HG03378 (cell line): Measurements from ENCODE around the gene ELOVL5.

Experiments
- ATAC-seq: cut with Tn5 transposase; IDR thresholded peaks from one replicate; pipeline ENCODE4 v1.9.1; 2021; ENCODE audit warnings: mild to moderate bottlenecking, moderate library complexity; ENCODE audit not compliant: unreplicated experiment

ELOVL5 gene

DNA sequence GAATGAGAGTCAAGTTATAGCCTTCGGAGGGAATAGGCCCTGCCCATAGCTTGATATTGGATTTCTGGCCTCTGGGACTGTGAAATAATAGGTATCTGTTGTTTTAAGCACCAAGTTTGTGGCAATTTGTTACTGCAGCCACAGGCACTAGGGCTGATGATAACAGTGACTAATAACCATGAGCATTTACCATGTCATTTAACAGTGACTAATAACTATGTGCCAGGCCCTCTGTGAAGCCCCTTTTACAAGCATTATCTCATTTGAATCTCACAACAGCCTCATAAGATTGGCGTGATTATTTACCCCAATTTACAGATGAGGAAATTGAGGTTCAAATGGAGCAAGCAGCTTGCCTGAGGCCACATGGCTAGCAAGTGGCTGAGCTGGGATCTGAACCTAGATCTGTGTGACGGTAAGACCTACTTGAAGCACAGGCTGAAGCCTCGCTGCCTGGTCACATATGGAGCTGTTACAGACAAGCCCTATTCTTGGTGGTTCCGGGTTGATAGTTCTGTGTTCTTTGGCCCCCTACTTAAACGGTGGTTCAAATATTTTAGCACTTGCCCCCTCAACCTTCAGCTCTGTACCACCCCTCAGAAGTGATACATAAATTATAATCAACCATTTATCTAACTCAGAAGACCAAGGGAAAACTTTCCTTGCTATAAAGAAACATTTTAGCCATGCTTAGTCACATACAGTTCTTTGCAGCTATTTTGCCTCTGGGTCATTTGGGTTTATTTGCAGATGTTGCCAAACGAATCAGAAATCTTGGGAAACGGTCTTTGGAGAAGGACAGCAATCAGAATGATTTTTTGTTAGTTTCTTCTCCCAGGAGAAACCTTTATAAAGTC lies 98.3 kb downstream of the ELOVL5 start:
- no peak for ATAC-seq

DNA sequence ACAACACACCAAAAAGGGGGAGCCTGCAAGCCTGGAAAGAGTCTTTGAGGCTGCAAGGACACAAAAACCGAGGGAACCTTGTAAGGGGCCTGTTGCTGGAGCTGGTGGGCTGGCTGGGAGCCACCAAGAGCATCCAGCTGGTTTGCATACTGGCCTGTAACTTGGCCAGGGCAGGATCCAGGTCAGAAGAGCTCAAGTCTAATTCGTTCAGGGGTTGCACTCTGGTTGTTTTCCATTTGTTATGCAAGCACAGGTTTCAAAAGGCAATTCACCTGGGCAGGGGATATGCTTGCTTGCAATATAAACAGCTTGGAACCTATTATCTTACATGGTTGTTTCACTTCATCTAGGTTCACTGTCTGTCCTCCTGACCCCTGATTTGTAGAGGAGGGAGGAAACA lies 101.8 kb downstream of the ELOVL5 start:
- no peak for ATAC-seq

DNA sequence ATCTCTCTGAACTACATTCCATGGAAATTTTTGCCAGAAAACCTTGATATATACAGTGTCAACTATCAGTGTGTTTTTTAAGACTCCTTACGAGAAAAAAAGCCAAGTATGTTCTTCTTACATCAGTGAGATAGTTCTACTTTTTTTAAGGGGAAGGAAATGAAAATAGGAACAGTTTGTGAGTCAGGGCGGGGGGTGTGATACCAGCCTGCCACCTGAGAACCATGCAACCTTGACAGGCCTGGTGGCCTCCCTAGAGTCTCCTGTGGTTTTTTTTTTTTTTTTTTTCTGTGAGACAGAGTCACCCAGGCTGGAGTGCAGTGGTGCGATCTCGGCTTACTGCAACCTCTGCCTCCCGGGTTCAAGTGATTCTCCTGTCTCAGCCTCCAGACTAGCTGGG lies 103.8 kb downstream of the ELOVL5 start:
- ATAC-seq: peak; percentile 87

DNA sequence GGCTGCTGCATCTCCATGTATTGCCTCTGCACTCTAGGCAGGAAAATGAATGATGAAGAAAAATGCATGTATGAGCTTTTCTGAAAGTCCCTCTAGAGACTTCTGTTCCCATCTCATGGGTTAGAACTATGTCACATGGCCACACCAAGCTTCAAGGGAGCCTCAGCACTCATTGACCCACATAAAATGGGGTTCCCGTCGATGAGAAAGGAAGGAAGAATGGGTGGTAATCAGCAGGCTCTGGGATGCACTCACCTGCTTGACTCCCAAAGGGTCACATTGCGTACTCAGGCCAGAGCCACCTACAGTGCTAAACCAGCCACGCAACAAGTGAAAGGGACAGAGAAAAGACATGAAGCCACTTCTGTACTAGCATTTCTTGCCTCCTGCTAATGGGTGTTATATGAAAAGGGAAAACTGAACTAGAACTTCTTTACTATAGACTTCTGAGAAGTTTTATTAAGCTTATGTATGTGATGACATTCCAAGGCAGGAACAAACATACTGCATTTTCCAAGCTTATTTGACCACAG lies 104.3 kb downstream of the ELOVL5 start:
- no peak for ATAC-seq

DNA sequence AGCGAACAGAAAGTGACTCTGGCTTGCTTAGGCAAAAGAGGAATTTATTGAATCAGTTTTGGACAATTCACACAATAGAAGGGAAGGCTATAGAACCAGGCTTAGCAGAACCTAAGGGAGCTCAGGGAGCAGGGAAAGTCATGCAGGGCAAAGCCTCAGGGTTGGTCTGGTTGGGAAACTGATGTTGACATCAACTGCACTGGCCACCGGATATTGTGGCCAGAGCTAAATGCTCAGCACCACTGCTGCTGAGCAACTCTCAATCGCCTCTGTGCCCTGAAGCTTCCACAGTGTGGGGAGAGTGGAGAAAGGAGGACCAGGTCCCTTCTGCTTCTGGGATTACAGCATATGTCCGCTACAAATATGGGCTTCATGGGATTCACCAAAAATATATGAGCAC lies 106.8 kb downstream of the ELOVL5 start:
- no peak for ATAC-seq

DNA sequence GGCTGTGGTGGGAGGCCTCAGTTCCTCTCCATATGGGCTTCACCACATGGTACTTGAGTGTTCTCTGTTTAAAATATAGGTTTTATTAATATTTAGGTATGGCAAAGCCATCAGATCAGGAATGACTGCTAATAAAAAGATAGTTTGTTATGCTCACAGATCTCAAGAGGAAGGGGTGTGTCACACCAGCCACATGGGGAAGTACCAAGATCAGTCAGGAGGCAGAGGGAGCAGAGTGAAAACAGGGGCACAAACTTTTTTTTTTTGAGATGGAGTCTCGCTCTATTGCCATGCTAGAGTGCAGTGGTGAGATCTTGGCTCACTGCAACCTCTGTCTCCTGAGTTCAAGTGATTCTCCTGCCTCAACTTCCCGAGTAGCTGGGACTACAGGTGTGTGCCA lies 108.0 kb downstream of the ELOVL5 start:
- ATAC-seq: no peak

DNA sequence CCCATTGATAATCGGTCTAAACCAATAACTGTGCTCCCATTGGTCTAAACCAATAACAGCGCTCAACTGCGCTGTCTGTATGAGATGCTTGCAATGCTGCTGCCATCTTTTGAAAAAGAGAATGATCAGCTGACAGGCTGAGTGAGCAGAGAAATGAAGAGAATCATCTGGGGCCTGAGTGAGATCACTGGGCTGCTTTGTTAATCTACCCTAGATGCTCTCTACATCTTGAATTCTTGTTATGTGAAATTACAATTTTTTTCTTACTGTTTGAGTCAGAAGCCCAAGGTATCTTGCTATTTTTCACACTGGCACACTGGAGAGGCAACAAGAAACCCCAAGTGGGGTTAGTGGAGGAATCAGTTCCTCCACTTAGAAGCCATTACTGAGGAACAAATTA lies 108.6 kb downstream of the ELOVL5 start:
- ATAC-seq: no peak

DNA sequence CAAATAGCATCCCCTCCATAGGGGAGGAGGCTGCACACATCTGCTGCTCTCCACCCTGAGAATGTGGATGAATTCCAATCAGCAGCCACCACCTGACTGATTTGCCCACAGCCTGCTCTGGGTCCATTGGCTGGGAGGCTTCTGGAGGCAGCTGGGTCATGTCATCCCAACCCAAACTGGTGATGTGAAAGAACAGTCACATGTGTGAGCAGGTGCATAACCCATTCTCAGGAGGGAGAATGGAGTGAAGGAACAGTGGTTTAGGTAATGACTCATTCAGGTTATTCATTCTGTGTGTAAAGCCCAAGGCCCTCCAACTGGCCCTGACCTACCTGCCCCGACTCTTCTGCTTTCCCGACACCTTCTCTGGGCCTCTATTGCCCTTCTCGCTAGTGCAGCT lies 109.2 kb downstream of the ELOVL5 start:
- ATAC-seq: peak; percentile 63

DNA sequence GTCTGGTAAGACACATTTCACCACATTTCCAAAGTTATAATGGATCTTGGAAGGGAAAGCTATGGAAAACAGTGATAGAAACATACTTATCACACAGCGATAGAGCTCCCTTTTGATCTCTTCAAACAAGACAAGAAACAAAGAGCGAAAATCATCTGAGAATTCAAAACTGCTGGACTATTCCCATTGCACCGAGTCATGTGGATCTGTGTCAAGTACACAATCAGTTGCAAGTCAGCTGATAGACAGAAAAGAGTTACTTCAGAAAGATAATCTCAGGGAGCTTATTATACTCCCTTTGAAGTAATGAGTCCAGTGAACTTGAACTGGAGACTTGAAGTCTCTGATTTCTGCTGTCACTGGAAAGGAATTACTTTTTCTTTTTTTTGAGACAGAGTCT lies 110.4 kb downstream of the ELOVL5 start:
- ATAC-seq: no peak

DNA sequence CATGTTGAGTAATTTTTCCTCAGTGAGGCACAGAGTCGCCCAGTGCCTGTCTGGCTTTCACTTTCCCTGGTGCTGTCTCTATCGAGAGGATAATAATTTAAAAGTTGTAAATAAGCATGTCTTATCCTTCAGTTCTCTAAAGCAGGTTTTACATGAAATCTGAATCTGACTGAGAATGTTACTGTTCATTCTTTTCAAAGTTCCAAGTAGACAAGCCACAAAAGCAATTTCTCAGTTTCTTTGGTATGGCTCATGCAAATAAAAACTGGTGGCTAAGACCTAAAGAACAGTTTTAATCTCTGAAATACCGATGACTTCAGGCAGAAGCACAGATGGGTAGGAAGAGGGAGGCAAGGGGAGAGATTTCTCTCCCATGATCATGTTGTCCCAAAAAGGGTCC lies 112.5 kb downstream of the ELOVL5 start:
- ATAC-seq: peak; percentile 27

DNA sequence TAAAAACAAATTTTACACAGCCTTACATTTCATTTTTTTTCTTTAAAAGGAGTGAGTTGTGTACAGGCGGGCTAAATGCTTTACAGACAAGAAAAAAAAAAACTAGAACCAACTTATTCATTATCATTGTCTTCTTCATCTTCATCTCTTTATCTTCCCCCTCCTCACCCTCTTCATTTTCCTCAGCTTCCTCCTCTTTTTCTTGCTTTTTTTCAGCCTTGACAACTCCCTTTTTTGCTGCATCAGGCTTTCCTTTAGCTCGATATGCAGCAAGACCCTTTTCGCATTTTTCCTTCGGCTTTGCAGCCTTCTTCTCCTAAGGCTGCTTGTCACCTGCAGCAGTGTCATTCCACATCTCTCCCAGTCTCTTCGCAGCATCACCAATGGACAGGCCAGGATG lies 113.2 kb downstream of the ELOVL5 start:
- no peak for ATAC-seq

DNA sequence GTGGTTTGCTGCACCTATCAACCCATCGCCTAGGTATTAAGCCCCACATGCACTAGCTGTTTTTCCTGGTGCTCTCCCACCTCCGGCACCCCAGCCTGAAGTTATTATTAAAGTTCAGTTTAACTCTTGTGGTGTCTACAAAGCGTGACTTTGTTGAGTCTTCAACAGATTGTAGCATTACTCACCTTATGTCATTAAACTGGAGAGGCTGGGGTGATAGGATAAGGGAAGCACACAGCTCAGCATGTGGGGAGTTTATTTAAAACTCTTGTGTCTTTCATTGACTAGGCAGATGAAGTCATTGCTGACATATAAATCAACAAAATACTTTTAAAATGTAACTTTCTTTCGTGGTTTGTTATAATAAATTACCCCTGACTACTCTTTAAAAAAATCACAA lies 115.4 kb downstream of the ELOVL5 start:
- no peak for ATAC-seq

DNA sequence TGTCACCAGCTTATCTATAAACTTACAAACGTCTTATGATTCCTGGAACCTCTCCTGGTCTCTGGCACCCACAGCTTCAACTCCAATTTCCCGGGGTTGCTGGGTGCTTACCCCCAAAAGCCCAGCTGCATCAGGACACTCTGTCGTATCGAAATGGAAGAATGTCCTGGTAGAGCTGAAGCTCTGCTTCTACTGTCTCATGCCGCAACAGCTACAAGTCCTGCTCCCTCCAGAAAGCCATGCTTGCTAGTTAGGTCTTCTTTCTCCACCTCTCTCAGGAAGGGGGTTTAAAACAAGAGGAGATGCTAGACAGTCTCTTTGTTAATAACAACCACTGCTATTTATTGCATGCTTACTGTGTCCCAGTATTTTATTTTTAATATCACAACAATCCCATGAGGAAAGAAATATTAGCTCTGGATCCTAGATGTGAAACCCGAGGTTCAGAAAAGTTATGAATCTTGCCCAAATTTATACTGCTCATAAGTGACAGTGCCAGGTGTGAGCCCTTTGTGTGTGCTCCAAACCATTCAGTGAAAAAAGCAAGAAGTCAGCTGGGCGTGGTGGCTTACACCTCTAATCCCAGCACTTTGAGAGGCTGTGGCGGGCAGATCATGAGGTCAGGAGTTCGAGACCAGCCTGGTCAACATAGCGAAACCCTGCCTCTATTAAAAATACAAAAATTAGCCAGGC lies 117.8 kb downstream of the ELOVL5 start:
- no peak for ATAC-seq

DNA sequence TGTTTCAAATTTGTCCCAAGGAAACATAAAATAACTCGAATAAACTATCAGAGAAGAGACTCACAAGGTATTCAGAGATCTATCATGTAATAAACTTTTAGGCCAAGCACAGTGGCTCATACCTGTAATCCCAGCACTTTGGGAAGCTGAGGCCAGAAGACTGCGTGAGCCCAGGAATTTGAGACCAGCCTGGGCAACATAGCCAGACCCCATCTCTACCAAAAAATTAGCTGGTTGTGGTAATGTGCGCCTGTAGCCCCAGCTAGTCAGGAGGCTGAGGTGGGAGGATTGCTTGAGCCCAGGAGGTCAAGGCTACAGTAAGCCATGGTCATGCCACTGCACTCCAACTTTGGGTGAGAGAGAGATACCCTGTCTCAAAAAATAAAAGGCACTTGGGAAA lies 120.9 kb downstream of the ELOVL5 start:
- no peak for ATAC-seq

DNA sequence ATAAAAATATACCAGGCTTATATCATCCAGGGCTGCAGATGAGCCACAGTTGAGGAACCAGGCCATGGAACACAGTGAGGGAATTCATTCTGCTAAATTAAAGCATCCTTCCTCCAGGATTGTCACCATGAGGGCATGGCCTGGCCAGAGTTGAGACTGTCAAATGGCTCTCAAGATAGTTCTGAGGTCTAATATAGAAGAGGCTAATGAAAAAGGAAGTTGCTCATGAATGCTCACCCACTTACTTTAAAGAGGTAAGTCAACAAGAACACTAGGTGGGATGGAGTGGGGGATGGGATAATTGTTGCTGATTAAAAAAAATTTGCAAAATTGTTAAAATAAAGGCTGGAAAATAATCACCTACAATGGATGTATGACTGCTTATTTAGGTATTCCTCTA lies 128.1 kb downstream of the ELOVL5 start:
- ATAC-seq: no peak
